Peyer's patch (tissue), 4 donors: ENCODE measurements around the gene KCMF1.

Experiments used
- CTCF ChIP-seq, 6 experiments: fragments of 450-650 bp in 4 of 6; fragments of 200-600 bp in 2 of 6; sonication (generic) in 1 of 6; IDR thresholded peaks; one replicate each; pipeline ENCODE4 v1.5.1; 2017 to 2019; ENCODE audit warnings: antibody characterized with exemption in 6 of 6, mild to moderate bottlenecking in 3 of 6, moderate library complexity in 1 of 6
- POLR2A ChIP-seq, 2 donors: fragments of 450-650 bp; IDR thresholded peaks; one replicate each; pipeline ENCODE4 v1.5.1; 2017; ENCODE audit warnings: antibody characterized with exemption in 2 of 2, mild to moderate bottlenecking in 2 of 2, moderate library complexity in 2 of 2

GRCh38 chr2:85088921-85089320 lies 118.0 kb downstream of the KCMF1 start:
- TF ChIP-seq CTCF (IDR thresholded peaks at IDR 0.05) (no peak), POLR2A (IDR thresholded peaks at IDR 0.05) (no peak)
